ENCODE data around the gene KLF15.

Gene KLF15

DNA sequence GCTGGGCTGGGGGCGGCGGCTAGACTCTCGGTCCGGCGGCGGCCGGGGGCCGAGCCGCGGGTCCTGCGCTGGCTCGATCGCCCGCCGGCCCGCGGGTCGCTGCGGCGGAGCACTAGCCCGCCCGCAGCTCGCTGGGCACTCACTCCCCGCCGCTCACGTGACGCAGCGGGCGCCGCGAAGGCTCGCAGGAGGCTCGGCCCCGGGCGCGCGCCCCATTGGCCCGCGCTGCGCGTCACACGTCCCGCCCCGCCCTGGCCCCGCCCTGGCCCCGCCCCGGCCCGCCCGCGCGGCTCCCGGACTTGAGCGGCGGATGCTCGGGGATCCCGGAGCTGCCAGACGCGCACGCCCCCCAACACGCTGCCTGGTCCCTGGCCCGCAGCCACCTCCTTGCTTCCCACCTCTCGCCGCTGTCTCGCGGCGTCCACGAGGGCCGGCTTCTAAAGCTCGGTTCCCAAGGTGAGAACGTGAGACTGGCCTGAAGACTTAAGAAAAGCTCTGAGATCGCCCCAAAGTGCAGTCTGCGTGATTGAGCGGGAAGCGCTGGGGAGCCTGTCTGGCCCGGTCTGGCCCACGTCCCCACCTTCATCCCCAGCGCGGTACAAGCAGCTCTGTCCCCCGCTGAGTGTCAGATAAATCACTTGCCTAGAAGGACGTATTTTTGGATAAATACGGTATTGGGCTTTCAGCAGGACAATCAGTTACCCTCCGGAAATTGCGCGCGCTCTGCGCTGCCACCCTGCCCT, at the start of gene KLF15:
Gene KLF15 (minus strand): TSS at position 114 of the 743 bp plus-strand sequence. CDS start 4,486 bp downstream, outside the sequence.
- DNase-seq = peak; percentile 75 to 81

DNA sequence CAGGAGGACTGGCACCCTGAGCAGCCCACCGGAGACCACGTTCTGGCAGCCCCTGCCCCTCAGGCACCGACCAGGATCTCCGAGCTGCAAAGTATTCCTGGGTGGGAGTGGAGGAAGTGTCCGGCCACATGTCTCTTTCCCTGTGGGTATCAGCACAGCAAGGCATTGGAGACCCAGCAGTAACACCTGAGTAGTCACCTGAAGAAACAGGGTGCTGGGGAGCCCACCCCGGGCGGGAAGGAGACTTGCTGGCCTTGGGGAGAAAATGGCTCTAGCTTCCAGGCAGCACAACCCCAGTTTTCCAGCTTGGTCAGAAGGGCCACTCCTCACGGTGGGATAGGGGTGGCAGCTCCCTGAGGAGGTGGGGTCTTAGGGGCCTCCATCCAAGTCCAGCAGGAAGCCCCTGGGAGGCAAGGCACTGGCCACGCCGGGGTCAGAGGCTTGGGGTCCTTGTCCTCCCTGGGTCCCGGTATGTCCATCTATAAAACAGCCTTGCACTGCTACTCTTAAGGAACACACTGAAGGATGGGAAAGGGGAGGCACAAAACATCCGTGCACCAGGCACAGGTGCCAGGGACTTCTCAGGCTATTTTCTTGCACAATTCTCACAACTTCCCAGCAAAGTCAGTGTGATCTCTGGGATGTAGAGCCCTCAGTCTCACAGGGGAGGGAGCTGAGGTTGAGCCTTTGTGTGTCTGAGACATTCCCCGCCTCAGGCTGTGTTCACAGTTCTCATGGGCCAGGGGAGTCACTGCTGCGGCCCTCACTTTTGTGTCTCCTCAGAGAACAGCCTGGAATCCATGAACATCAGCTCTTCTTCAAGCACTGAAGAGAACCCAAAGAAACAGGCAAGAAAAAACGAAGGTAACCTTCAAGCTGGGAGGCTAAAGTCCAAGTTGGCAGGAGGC, 49.4 kb upstream of the KLF15 start:
- no peak for DNase-seq

DNA sequence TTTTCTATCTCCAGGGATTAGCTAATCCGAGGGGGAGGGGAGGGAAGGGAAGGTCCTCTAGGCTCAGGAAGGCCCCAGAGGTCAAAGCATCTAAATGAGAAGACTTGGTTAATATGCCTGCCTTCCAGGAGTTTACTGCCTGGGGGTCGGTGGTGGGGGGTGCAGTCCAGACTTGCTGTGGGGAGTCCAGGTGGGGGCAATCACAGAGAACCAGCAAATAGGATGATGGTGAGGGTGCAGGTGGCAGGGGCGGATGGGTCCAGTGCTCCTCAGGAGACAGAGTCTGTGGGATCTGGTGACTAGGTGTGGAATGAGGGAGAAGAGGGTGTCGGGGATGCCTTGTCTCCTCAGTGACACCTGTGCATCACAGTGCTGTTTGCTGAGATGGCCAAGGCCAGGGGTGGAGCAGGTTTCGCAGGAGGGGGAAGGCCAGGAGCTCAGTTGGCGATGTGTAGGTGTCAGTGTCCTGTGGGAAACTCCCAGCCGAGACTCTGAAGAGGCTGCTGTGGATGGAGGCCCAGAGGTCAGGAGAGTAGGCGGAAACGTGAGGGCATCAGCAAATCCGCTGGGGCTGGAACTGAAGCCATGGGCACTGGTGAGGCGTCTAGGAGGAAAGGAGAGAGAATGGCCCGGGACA, 45.6 kb upstream of the KLF15 start:
- no peak for DNase-seq

DNA sequence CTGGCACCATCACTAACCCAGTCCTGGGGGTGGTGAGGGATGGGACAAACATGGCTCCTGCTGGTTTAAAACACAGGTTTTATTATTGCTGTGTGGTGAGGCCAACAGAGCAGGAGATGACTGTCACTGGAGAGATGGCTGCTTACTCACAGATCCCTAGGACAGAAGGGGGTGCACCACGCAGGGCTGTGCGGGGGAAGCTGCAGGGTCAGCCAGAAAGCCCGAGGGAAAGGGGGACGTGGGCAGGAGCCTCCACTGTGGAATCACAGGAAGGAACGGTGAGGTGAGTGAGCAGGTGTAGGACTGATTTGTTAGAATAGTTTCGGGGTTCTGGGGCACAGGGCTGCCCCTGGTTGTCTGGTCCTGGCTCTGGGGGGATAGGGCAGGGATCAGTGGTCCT, 45.0 kb upstream of the KLF15 start:
- no peak for DNase-seq

DNA sequence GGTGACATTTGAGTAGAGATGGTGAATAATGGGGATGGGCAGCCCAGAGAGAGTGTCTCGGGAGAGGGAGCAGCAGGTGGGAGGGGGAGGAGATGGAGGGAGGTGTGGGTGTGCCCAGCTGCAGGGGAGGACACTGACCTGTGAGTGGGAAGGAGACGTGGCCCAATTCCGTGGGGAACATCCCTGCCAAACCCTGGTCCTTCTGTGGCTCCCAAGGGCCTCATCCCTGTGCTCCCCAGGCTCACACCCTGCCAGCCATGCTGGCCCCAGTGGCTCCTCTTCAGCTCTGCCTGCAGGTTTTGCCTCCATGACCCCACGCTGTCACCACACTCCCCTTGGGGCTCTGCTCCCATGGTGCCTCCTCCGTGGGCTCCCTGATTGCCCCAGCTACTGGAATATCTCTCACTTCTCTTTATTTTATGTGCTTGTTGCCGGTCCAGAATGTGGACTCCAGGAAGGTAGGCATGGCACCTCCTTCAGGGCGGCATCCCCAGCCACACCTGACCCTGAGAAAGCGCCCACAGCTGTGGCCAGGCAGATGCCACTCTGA, 44.5 kb upstream of the KLF15 start:
- DNase-seq = no peak

DNA sequence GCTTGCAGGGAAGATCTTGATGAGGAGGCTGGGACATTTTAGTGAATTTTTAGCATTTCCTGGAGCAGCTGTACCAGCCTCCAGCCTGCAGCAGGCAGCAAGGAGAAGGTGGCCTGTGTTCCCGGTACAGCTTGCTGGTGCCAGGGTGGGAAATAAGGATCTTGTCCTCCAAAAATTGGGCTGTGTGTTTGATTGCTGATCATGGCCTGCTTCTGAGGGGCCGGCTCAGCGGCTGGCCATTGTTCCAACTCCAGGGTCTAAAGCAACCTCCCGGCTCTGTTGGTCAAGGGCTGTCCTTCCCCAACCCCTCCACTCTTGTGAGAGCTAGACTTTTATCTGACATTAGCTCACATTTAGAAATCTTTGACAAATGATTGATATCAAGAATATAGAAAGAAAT, 42.5 kb upstream of the KLF15 start:
- DNase-seq = no peak

DNA sequence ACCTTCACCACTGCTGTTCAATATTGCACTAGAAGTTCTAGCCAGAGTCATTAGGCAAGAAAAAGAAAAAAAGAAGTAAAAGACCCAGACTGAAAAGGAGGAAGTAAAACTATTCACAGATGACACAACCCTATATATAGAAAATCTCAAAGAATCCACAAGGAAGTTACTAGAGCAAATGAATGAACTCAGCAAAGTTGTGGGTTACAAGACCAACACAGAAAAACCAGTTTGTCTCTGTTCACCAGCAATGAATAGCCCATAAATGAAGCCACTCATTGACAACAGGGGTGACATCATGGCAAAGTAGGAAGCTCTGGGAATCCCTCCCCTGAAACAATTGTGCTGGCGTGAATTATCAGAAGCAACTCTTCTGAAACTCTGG, 42.1 kb upstream of the KLF15 start:
- no peak for DNase-seq

DNA sequence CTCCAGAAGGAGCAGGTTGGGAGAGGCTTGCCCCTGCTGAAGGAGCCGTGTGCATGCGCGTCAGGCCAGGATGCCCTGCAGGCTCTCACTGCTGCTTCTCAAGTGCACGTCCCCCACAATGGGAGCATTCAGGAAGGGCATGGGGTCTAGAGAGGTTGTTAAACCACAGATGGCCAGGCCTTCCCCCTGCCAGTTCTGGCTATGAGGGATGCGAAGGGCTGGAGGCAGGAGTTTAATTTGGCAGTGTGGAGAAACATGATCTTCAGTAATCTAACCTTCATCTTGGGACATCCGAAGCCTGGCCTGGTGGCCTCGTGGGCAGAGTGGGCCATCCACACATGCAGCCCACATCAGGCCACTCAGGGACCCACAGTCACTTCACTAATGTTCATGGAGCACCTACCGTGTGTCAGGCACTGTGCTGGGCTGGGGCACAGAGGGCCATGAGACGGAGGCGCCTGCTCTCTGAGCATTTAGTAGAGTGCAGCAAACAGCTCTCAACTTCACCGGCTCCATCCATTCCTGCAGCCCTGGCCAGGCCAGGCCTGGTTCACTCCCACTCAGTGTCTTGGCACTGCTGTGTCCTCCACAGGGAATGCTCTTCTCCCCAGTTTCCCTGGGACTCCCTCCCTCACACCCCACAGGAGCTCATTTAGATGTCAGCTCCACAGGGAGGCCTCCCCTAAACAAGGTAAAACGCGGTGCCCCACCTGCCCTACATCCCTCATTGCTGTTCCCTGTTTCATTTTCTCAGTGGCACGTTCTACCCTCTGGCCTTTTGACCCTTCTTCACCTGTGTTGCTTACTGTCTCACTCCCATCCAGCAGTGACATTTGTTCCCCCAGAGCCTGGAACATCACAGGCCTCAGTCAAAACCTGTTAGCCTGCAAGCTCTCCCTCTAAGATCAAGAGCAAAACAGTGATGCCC, 41.5 kb upstream of the KLF15 start:
- DNase-seq = no peak

DNA sequence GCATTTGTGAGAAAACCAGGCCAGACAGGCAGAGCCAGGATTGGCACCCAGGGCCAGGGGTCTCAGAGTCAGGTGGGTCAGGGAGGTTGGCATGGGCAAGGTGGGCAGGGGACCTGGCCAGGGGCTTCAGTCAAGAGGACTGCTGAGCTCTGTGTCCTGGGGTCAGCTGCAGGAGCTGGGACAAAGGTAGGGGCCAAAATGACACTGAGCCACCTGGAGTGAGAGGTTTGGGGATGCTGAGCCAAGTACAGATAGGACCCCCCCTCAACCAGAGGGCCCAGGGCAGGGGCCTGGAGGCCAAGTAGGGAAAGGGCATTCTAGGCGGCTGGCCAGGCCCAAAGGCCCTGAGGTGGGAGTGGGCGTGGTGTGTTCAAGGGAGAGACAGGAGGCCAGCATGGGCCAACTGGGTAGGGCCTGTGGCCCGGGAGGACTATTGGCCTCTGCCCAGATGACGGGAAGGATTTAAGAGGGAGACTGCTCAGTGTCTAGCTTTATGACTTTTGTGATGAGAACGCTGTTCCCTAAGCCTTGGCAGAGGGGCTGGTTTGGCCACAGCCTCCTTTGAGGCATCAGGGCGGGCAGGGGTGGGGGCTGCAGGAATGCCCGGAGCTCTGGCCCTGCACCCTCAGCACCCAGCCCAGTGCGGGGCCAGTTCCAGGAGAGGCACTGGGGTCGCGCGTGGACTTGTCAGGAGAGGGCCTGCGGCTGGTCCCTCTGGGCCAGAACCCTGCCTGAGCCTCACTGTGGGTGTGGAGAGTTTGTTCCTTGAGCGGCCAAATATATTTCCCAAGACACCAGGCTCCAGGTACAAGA, 40.6 kb upstream of the KLF15 start:
- DNase-seq = no peak

DNA sequence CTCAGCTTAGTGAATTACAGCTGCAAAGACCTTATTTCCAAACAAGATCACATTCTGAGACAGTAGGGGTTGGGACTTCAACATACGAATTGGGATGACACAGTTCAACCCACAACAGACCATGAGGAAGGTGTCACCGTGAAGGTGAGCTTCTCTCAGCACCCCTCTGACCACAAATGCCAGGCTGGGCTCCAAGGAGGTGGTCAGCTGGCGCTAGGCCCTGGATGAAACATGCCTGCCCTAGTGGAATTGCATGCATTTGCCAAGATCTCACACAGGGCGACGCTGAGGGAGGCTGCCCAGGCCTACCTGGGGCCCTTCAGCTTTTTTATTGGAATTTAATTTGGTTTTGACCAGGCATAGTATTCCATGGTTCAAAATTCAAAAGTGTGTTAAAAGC, 39.3 kb upstream of the KLF15 start:
- no peak for DNase-seq

DNA sequence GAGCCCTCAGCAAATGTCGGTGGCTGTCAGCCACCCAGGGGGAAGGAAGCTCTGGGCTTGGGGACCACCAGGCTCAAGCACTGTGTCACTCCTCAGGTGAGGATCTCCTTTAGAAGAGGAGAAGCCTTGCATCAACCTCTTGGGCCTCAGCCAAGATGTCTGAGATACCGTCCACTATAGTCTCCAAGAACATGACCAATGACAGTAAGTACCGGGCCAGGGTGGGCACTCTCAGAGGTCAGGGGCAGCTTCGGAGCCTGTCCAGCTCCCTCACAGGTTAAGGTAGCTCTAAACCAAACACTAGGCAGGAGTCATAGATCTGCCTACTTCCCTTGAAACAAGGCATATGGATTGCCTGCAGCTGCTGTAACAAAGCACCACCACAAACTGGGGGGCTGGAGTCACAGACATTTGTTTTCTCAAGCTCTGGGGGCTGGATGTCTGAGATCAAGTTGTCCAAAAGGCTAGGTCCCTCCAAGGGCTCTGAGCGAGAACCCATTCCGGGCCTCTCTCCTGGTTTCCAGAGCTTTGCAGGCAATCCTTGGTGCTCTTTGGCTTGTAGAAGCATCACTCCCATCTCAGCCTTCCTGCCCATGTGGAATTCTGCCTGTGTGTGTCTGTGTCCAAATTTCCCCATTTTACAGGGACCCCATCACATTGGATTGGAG, 38.8 kb upstream of the KLF15 start:
- no peak for DNase-seq

DNA sequence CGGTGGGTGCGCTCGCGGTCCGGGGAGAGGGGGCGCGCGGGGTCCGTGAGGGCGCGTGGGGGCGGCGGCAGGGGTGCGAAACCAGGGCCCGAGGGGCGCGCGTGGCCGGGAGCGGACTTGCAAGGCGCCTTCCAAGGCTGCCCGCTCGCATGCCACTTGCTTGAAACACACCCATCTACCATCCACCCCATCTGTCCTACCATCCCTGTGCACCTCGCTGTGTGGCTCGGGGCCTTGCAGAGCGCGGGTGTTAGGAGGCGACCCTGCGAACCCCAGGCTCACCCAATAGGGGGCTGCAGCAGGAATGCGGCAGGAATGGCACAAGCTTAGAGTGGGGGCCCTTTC, 37.7 kb upstream of the KLF15 start:
- DNase-seq = no peak

DNA sequence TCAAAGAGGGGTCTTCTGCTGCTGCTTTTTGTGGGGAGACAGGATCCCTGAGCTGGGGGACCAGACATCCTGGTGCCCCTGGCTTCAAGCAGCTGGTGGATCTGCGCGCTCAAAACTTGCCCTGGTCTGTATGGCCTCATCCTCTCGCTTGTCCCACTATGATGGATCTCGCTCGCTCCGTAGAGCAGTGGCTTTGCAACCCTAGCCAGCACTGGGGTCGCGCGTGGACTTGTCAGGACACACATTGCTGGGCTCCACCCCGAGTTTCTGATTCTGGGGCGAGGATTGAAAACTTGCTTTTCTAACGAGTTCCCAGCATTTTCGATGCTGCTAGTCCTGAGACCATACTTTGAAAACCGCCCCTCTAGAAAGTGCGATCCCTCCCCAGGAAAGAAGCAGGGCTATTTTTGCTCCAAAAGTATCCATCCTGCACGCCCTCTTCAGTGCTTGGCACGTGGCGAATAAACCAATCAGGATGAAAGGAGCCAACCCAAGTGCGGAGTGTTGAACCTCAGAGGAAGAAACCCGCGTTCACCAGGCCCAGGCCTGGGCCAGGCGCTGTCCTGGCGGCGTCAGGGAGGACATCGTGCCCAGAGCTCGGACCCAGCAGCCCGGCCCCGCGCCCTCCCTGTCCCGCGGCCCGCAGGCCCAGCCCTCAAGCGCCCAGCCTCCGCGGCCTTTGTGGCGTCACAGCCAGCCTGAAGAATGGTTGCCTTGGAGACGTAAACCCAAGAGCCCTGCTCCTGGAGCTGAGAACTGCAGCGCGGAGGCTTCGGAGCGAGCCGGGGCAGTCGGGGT, 37.2 kb upstream of the KLF15 start, which contains the start of gene CFAP100:
Gene CFAP100 (plus strand): TSS at position 731 of the 798 bp plus-strand sequence. CDS start 1,092 bp downstream, outside the sequence.
- no peak for DNase-seq

DNA sequence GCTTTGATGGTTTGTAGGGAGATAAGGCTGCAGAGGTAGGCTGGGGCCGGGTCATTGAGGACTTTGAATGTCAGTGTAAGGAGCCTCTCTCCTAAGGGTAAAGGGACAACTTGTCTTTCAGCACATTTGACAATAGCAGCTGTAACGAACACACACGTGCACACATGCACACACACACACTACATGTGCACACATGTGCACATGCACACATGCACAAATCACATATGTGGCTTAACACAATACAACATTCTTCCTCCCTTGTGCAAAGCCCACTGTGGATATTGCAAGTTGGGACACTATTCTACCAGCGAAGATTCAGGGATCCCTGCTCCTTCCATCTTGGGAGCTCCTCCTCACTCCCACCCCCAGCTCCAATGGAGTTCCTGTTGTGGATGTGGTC, 36.4 kb upstream of the KLF15 start:
- no peak for DNase-seq

DNA sequence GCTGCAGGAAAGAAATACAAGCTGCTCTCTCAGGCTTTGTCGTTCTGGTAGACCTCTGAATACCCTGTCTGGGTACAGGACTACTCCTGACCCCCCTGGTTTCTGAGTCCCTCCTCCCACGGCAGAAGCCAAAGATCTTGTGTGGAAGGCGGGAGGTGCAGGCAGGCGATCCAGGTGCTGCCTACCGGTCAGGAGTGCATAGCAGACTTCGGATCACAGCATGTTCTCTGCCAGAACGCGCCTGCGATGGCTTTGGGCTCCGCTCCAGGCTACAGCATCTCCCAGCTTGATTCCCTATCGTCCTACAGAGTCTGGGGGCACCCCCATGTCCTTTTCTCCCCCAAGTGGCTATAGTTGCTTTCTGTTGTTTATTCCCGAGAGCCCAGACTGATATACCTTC, 35.0 kb upstream of the KLF15 start:
- no peak for DNase-seq

DNA sequence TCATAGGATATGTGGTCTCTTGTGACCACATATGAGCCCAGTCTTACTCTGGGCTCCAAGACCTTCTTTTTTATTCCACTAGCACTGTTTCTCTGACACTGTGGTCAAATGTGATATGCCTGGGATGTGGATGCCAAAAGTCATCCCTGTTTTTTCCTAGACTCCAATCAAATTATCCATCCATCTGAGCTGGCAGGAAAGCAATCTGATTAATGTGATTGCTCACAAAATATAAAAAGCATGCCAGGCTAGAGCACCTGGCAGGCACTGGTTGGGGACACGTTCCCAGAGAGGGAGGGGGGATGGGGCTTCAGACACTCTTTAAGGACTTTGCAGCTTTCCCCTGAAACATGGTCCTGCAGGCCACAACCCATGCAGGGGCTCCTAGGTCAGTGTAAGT, 34.4 kb upstream of the KLF15 start:
- DNase-seq = no peak

DNA sequence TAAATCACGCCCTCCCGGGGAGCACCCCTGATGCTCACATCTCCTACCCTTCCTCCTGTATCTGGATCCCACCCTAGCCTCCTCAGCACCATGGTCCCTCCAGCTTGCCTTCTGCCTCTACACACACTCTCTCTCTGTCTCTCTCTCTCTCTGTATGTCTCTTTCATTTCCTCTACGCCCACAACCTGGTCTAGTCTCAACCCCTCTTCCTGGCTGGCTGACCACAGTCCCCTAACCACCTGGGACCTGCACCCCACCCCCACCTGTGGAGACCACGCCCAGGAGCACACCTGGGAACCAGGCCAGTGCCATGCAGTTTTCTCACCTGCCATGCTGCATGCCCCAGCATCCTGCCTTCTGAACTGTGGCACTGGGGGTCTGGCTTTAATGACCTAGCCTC, 33.5 kb upstream of the KLF15 start:
- DNase-seq = no peak

DNA sequence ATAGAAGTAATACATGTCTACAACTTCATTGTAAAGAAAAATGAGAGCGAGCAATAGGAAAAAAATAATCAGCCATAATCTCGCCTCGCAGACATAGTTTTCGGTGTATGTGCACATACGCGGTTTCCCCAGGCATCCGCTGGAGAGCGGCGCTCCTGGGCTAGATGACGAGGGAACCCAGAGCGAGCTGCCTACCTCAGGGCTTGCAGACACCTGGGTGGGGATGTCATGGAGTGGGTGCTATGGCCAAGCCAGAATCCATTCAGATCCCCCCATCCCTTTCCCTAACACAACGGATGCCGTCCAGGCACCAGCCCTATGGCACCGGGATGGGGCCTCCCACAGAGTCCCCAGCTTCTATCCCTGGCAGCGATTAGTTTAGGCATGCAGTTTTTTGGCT, 33.0 kb upstream of the KLF15 start:
- DNase-seq = no peak

DNA sequence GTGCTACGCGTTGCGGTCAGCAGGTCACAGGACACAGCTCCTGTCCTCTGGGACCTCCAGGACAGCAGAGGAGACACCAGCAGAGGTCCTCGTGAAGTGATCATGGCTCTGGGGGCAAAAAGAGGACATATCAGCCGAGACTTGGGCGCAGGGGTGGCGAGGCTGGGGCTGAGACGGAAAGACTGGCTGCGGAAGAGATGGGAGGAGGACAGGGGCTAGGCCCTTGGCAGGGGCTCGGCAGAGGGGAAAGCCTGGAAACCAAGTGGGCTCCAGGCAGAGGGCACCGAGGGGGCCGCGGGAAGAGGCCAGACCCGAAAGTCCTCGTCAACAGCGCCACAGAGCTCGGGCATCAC, 32.6 kb upstream of the KLF15 start:
- no peak for DNase-seq

All from CD4-positive, alpha-beta T cell treated with Interferon alpha-2 for 1 hour (primary cell).